ENCODE measurements around the gene HYAL1.
A peak's percentile ranks its signal among the peaks of the same experiment; 100 is the strongest.

HYAL1 gene

GRCh38 chr3:50258029-50258680 lies 45.2 kb downstream of the HYAL1 start:
- no peak for DNase-seq

DNA sequence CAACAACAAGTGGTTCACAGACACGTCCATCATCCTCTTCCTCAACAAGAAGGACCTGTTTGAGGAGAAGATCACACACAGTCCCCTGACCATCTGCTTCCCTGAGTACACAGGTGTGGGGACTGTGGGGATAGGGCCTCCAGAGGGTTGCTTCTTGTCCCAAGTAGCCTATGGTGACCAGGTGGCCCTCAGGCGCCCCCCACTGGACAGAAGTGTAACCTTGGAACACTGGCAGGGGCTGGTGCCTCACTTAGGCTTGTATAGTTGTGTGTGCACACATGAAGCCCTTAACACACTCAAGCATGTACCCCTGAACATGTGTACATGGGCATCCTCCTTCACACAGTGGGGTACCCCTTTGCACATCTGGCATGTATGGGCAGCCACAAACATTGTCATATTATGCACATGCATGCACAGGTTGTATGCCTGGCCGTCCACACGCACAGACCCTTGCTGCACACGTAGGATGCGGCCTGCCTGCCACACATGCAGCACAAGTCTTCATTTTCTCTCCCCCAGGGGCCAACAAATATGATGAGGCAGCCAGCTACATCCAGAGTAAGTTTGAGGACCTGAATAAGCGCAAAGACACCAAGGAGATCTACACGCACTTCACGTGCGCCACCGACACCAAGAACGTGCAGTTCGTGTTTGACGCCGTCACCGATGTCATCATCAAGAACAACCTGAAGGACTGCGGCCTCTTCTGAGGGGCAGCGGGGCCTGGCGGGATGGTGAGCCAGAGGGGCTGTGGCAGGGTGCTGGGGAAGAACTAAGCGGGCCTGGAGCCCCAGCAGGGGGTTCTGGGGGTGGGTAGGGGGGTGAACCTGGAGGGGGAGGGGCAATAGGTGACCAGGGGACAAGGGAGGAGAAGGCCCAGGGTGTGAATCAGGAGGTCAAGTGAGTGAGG lies 46.1 kb downstream of the HYAL1 start:
- DNase-seq = no peak

- no peak for DNase-seq
These were observed 48.1 kb downstream of the HYAL1 start for GRCh38 chr3:50255251-50255615.

DNA sequence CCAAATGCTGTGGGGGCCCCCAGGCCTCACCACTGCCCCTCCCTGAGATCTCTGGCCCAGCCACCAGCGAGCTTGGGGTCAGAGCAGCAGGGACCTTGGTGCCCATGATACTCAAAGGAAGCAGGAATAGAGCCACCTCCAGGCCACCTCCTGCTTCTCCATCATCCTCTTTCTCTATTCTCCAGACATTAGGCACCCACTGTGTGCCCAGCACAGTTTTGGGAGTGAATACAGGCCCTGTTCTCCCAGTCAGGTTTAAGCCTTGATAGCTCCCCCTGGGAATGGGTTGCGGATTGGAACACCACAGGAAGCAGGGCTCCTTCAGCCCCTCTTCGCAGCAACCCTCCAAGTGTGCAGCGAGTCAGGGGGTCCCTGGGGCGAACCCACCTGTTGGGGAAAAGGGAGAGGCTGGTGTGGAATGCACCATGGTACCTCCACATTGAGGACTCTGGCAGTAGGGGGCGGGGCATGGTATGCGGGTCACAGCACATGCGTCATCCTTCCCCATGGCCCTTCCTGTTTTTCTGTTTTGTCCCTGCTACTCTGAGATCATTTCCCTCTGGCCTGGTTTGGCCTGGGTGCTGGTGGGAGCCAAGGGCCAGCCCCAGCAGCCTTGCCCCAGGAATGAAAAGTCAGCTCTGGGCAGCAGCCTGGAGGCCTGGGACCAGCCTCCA lies 48.7 kb downstream of the HYAL1 start:
- DNase-seq = no peak

DNA sequence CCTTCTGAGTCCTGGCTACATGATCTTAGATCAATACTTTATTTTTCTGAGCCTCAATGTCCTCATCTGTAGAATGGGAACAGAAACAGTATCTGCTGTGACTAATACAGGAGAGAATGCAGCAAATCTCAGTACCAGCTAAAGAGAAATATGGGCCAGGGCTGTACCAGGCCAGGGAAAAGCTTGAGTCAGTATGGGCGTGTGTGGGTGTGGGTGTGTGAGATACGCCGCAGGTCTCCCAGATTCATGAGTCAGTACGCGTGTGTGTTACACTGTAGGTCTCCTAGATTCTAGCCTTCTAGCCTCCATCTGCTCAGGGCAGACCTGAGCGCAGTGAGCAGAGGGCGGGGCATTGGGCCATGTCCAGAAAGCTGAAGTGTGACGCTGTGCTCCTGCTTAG lies 52.2 kb downstream of the HYAL1 start:
- DNase-seq = peak; percentile 64

- DNase-seq = no peak
These were observed 52.9 kb downstream of the HYAL1 start for GRCh38 chr3:50250514-50250913.
